Prostate gland (tissue), 2 donors: Measurements from ENCODE around the gene SUMO2.

Source experiments
- CTCF ChIP-seq, 4 experiments: fragments of 200-600 bp in 2 of 4; fragments of 450-650 bp in 2 of 4; sonication (generic) in 2 of 4; IDR thresholded peaks; 1 replicate in 3 of 4; 2 replicates in 1 of 4; pipeline ENCODE4 v1.5.1; 2016 to 2019; ENCODE audit warnings: antibody characterized with exemption in 4 of 4, mild to moderate bottlenecking in 2 of 4, moderate library complexity in 2 of 4
- POLR2A ChIP-seq: fragments of 450-650 bp; IDR thresholded peaks from one replicate; pipeline ENCODE4 v1.6.1; 2016; ENCODE audit warnings: antibody characterized with exemption, mild to moderate bottlenecking
- POLR2AphosphoS5 ChIP-seq: sonication (generic); formaldehyde crosslinking; IDR thresholded peaks from one replicate; pipeline ENCODE4 v1.6.1; 2017; ENCODE audit warnings: antibody characterized with exemption

DNA sequence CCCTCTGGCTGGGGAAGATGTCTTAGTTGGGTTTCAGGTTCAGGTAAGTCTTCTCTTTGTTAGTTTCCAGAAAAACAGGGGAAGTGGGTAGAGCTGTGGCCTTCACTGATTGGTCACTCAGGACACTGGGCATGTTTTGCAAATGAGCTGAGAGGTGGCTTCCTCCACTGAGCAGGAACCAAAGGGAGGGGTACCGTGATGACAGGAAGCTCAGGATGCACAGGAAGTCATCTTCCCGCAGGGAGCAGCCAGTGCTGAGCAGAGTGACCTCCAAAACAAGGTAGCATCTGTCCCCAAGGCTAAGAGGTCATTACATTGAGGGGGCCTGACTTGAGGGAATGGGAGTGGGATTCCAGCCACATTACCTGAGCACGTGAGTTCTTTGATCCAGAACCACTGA lies 56.8 kb downstream of the SUMO2 start:
- TF ChIP-seq CTCF (IDR thresholded peaks at IDR 0.05) = no peak
- TF ChIP-seq POLR2A = no peak
- no peak for TF ChIP-seq POLR2AphosphoS5
